MM.1S (cell line): Measurements from ENCODE around the gene PPM1B.

Experiments used
- DNase-seq: peaks from one replicate; pipeline ENCODE4 v3.0.0-alpha.2; 2015
- H2AFZ ChIP-seq: fragments of 300-600 bp; sonication (generic); 2 replicates; pipeline ENCODE4 v1.6.0; 2016; ENCODE audit warnings: antibody characterized with exemption, low read length
- H3F3A ChIP-seq: fragments of 300-600 bp; sonication (generic); 2 replicates; pipeline ENCODE4 v1.6.1; 2016; ENCODE audit warnings: mild to moderate bottlenecking, antibody characterized with exemption, low read length, moderate library complexity, mixed read lengths; ENCODE audit not compliant: insufficient read depth
- H3K27ac ChIP-seq: fragments of 300-600 bp; sonication (generic); 2 replicates; pipeline ENCODE4 v1.5.1; 2016; ENCODE audit warnings: mild to moderate bottlenecking, low read length
- H3K27me3 ChIP-seq: fragments of 300-600 bp; sonication (generic); replicated peaks from 2 replicates; pipeline ENCODE4 v1.6.0; 2016; ENCODE audit warnings: low read length; ENCODE audit not compliant: insufficient read depth
- H3K36me3 ChIP-seq: fragments of 300-600 bp; sonication (generic); replicated peaks from 2 replicates; pipeline ENCODE4 v1.6.1; 2016; ENCODE audit warnings: mild to moderate bottlenecking, low read length, mixed read lengths; ENCODE audit not compliant: insufficient read depth
- H3K4me1 ChIP-seq: fragments of 300-600 bp; sonication (generic); 2 replicates; pipeline ENCODE4 v1.6.1; 2016; ENCODE audit warnings: low read length, mixed read lengths
- H3K4me2 ChIP-seq: fragments of 300-600 bp; sonication (generic); 2 replicates; pipeline ENCODE4 v1.6.0; 2016; ENCODE audit warnings: low read depth, low read length
- H3K4me3 ChIP-seq: fragments of 300-600 bp; sonication (generic); 2 replicates; pipeline ENCODE4 v1.5.1; 2016; ENCODE audit warnings: low read length, mixed read lengths
- H3K79me2 ChIP-seq: fragments of 300-600 bp; sonication (generic); 2 replicates; pipeline ENCODE4 v1.6.1; 2016; ENCODE audit warnings: mixed run types, low read length, mixed read lengths
- H3K9ac ChIP-seq: fragments of 300-600 bp; sonication (generic); 2 replicates; pipeline ENCODE4 v1.6.1; 2016; ENCODE audit warnings: low read length, mixed read lengths
- H3K9me2 ChIP-seq: fragments of 300-600 bp; sonication (generic); replicated peaks from 2 replicates; pipeline ENCODE4 v1.6.1; 2016; ENCODE audit warnings: mild to moderate bottlenecking, low read length, mixed read lengths; ENCODE audit not compliant: insufficient read depth
- H3K9me3 ChIP-seq: fragments of 300-600 bp; sonication (generic); replicated peaks from 2 replicates; pipeline ENCODE4 v1.6.1; 2016; ENCODE audit warnings: mild to moderate bottlenecking, low read length, mixed read lengths; ENCODE audit not compliant: insufficient read depth
- H4K20me1 ChIP-seq: fragments of 300-600 bp; sonication (generic); 2 replicates; pipeline ENCODE4 v1.6.1; 2016; ENCODE audit warnings: mild to moderate bottlenecking, low read length, moderate library complexity, mixed read lengths; ENCODE audit not compliant: insufficient read depth
- CTCF ChIP-seq: fragments of 300-600 bp; sonication (generic); IDR thresholded peaks from 2 replicates; pipeline ENCODE4 v1.5.1; 2016; ENCODE audit warnings: antibody characterized with exemption, low read length, mixed read lengths
- EZH2 ChIP-seq: fragments of 300-600 bp; sonication (generic); optimal IDR thresholded peaks from 2 replicates; pipeline ENCODE3; 2017; ENCODE audit warnings: low read depth, mild to moderate bottlenecking, antibody characterized with exemption, low read length, mixed read lengths
- EZH2phosphoT487 ChIP-seq: fragments of 300-600 bp; sonication (generic); IDR thresholded peaks from 2 replicates; pipeline ENCODE4 v1.6.1; 2018; ENCODE audit warnings: antibody characterized with exemption, low read length

PPM1B gene

GRCh38 chr2:44212302-44212701, 43.6 kb downstream of the PPM1B start:
- Histone ChIP-seq H4K20me1 (no peaks in the 10 kb centered on the region), H3K9me2 (no peaks in the 10 kb centered on the region), H3K27me3 (no peaks in the 10 kb centered on the region), H3K36me3 (no peaks in the 10 kb centered on the region), H2AFZ (no peak overlapping the region), H3K4me1 (no peaks in the 10 kb centered on the region), H3K9me3 (no peaks in the 10 kb centered on the region), H3K4me3 (no peak overlapping the region), H3F3A (no peaks in the 10 kb centered on the region), H3K27ac (no peak overlapping the region), H3K79me2 (peaks cover 52% of the 10 kb centered on the region), H3K4me2 (no peak overlapping the region), H3K9ac (no peak overlapping the region)
- no peak for DNase-seq
- TF ChIP-seq EZH2phosphoT487 (no peak), CTCF (no peak), EZH2 (no peak)

- TF ChIP-seq EZH2, result no peak
- Histone ChIP-seq H3K4me2 (no peak overlapping the region), H3K4me3 (no peak overlapping the region), H4K20me1 (no peaks in the 10 kb centered on the region), H2AFZ (no peak overlapping the region), H3K4me1 (no peaks in the 10 kb centered on the region), H3K9me3 (no peaks in the 10 kb centered on the region), H3K9ac (no peak overlapping the region), H3K36me3 (no peaks in the 10 kb centered on the region; the same call in 1 of the 2 replicates), H3K27ac (no peak overlapping the region), H3K79me2 (peaks cover 32% of the 10 kb centered on the region), H3F3A (no peaks in the 10 kb centered on the region), H3K9me2 (no peaks in the 10 kb centered on the region), H3K27me3 (no peaks in the 10 kb centered on the region)
- no peak for DNase-seq
Observed at GRCh38 chr2:44215827-44216226, 47.2 kb downstream of the PPM1B start.

GRCh38 chr2:44218771-44219170, 50.1 kb downstream of the PPM1B start:
- no peaks in the 10 kb centered on the region for H3F3A ChIP-seq
- H3K27me3 ChIP-seq, result no peaks in the 10 kb centered on the region
- H3K9ac ChIP-seq, result no peak overlapping the region
- no peak overlapping the region for H3K4me3 ChIP-seq
- no peak overlapping the region for H2AFZ ChIP-seq
- TF ChIP-seq EZH2phosphoT487, result no peak
- no peak for TF ChIP-seq EZH2
- no peak for TF ChIP-seq CTCF
- peaks cover 23% of the 10 kb centered on the region for H3K79me2 ChIP-seq
- no peaks in the 10 kb centered on the region; the same call in 1 of the 2 replicates for H3K36me3 ChIP-seq
- H3K4me2 ChIP-seq, result no peak overlapping the region
- DNase-seq, result no peak
- no peaks in the 10 kb centered on the region for H4K20me1 ChIP-seq
- no peaks in the 10 kb centered on the region for H3K9me2 ChIP-seq
- H3K27ac ChIP-seq, result no peak overlapping the region
- no peaks in the 10 kb centered on the region for H3K9me3 ChIP-seq
- H3K4me1 ChIP-seq, result no peaks in the 10 kb centered on the region

GRCh38 chr2:44226753-44227152, 58.1 kb downstream of the PPM1B start:
- no peaks in the 10 kb centered on the region for H3K4me1 ChIP-seq
- no peaks in the 10 kb centered on the region for H3F3A ChIP-seq
- no peak overlapping the region for H2AFZ ChIP-seq
- DNase-seq, result no peak
- H4K20me1 ChIP-seq, result no peaks in the 10 kb centered on the region
- no peak for TF ChIP-seq CTCF
- no peak for TF ChIP-seq EZH2
- no peak for TF ChIP-seq EZH2phosphoT487
- H3K36me3 ChIP-seq, result no peaks in the 10 kb centered on the region
- H3K9me3 ChIP-seq, result no peaks in the 10 kb centered on the region
- no peak overlapping the region for H3K4me3 ChIP-seq
- H3K27me3 ChIP-seq, result no peaks in the 10 kb centered on the region
- 0 out of 2 replicates have a peak, but pooled peaks cover 7% of the 10 kb centered on the region for H3K79me2 ChIP-seq
- H3K27ac ChIP-seq, result no peak overlapping the region
- no peaks in the 10 kb centered on the region for H3K9me2 ChIP-seq
- H3K9ac ChIP-seq, result no peak overlapping the region
- no peak overlapping the region for H3K4me2 ChIP-seq
